HG03571 (cell line): ENCODE results near the gene SLC35F3.
"Not testable (repeated sequence)": the region's sequence is repeated elsewhere in the genome, so short reads cannot be mapped to it uniquely, and the experiment has no call there.

Source experiments
- ATAC-seq: cut with Tn5 transposase; IDR thresholded peaks from one replicate; pipeline ENCODE4 v1.9.1; 2021; ENCODE audit not compliant: unreplicated experiment

The SLC35F3 gene

DNA sequence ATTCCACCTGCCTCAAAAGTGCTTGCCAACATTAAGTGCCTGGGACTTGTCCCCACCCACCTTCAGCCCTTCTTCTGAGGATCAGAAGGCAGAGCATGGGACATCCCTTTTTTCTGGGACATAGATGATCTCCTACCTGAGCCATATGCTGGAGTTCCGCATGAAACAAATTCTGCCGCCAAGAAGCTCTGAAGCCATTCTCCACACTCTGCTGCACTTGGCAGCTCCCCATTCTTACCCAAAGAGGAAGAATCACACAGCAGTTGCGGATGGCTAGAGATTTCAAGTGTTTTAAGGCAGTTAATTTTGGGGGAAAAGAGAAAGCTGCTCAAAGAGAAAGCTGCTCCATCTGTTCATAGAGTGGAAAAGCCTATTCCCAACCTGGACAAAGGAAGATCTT, 271.5 kb downstream of the SLC35F3 start:
- no peak for ATAC-seq

DNA sequence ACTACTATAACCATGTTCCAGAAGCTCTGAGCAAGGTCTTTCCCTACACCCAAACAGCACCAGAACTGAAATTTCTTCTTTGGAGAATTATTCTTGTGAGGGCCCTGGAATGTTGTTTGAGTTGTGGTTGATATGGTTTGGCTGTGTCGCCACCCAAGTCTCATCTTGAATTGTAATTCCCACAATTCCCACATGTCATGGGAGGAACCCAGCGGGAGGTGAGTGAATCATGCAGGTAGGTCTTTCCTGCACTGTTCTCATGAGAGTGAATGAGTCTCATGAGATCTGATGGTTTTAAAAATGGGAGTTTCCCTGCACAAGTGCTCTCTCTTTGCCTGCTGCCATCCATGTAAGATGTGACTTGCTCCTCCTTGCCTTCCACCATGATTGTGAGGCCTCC, 272.4 kb downstream of the SLC35F3 start:
- not testable (repeated sequence) for ATAC-seq

DNA sequence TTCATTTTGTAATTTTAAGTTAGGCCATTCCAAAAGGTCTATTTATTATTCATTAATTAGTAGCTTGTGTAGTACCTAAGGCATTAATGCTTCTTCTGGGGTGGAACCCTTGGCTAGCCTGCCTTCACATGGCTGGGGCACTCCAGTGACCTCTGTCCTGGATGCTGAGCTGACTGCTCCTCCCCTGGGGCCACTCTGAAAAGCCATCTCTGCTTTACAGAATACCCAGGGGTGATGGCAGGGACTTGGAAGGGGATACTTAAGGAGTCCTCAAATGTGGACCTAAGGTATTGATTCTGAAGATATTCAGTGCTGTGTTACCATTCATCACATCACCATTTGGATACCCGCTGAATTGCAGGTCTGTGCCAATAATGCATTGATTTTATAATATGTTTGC, 281.0 kb downstream of the SLC35F3 start:
- no peak for ATAC-seq

DNA sequence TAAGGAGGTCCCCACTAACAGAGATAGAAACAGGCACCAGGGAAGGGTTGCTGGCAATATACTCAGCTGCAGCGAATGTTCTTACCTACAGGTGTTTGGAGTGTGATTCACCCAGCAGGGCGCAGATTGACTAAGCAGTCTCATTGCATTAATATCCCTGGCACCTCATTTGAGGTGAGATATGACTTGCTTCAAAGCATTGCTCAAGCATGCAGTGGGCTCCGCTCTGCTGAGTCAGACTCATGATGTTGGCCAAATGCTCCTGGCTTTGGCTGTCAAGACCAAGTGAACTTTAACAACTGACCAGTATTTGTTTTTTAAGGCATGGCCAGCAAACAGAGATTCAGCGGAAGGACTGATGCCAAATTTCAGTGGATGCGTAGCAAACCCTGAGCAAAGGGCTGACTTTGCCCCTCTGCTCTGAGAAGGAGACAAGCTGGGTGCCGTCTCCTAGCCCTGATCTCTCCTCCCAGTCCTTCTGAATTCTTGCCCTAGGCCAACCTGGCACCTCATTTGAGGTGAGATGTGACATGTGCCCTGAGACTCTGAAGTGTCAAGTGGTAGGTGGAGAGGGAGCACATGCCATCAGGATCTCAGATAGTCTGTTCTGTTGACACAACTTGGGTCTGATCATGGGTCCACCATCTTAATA, 281.7 kb downstream of the SLC35F3 start:
- no peak for ATAC-seq

DNA sequence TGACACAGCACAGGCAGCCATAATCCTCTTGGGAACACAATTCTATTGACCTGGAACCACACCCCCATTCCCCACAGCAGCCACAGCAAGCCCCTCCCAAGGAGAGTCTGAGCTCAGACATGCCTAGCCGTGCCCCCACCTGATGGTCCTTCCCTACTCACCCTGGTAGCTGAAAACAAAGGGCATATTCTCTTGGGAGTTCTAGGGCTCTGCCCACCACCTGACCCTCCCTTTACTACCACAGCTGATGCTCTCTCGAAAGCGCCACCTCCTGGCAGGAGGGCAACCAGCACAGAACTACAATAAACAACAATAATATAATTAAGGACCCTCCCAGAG, 283.9 kb downstream of the SLC35F3 start:
- ATAC-seq = no peak

DNA sequence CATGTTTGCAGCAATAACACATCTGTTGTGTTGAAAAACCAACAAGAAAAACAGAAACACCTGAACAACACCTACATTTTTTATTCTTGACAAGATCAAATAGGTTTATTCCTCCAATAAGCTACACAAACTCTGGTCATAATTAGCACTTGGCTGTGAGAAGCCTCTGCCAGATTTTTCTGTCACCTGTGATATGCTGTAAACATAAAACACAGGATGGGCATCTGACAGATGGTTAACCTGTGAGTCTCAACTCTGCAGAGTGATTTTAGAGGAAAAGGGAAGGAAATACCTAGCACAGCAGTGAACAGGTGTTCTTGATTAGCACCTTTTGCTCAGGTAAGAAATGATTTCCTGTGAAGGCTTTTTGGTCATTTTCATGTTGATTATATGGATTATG, 293.4 kb downstream of the SLC35F3 start:
- no peak for ATAC-seq

DNA sequence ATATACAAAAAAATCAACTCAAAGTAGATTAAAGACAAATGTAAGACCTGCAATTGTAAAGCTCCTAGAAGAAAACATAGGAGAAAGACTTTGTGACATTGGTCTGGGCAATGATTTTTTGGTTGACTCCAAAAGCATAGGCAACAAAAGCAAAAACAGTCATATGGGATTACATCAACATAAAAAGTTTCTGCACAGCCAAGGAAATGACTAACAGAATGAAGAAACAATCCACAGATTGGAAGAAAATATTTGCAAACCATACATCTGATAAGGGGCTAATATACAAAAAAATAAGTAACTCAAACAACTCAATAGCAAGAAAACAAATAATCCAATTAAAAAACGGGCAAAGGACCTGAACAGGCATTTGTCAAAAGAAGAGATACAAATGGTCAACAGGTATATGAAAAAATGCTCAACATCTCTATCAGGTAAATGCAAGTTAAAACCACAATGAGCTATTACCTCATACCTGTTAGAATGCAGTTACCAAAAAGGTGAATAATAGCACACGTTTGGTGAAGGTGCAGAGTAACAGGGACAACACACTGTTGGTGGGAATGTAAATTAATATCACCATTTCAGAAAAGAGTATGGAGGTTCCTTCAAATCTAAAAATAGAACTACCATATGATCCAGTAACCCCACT, 295.1 kb downstream of the SLC35F3 start:
- ATAC-seq = no peak

DNA sequence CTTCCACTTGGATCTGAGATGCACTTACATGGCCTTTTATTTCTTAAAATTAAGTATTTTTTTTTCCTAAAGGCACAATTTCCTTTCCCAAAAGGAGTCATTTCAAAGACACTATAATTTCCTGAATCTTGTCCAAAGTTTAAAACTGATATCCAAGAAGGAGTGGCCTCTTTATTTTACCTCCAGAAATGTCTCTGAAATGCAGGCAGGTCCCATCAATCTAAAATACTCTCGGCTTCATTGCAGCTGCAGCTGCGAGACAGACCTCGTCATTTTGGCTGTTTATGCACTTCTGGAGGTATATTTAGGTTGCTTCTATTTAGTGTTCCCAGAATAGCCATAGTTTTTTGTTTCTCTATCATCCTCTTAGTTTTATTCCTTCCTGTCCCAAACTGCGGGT, 296.1 kb downstream of the SLC35F3 start:
- ATAC-seq = no peak

DNA sequence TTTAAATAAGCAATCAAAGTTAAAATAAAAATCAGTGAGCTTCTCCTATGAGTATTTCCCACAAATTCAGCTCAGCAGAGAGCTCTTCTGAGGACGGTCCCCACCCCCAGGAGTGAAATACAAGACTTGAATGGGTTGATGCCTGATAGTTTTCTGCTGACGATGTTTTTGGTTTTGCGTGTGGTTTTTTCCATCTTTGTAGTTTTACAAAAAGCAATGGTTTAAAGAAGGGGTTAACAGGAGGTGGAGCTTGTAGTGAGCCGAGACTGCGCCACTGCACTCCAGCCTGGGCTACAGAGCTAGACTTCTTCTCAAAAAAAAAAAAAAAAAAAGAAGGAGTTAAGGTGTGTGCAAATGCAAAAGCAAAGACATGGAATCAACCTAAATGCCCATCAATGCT, 297.1 kb downstream of the SLC35F3 start:
- ATAC-seq = no peak

DNA sequence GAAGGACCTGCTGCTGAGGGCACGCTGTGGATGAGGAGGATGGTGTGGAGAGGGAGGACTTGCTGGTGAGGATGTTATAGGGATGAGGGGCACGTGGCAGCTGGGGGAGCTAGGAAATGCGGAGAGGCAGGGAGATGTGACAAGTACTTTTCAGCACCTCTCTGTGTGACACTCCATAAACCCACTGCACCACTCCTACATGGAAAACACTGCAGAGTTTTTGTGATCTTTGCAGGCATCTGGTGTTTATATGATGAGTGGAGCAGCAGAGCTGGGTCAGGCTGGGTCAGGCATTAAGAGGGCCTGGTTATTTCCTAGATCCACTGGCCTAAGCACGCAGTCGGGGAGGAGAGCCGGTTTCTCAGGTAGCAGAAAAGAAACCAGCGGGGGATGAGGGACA, 301.5 kb downstream of the SLC35F3 start:
- no peak for ATAC-seq

DNA sequence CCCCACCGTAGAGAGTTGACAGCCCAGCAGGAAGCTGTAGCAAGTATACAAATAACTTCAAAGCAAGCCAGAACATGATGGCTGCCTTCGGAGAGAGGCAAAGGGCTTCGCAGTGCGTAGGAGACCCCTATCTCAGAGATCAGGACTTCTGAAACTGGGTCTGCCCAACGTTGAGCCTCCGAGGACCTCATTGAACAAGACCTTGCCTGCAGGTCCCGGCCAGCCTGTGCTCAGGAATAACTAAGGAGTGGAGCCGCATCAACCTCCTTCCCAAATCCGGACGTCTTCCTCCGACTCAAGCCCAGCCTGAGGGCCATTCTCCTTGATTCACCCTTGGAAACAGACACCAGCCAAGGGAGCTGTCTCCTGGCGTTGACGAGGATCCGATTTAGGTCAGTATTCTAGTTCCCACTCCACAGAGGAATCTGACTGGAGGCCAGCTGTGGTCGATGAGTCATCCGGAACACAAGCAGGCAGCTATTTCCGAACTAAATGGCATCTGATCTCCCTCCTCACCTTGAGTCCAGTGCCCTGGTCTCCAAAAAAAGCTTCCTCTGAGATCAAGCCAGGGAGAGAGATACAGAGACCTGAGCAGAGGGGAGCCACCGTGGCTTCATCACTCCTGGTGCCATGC, 302.3 kb downstream of the SLC35F3 start:
- ATAC-seq = no peak

DNA sequence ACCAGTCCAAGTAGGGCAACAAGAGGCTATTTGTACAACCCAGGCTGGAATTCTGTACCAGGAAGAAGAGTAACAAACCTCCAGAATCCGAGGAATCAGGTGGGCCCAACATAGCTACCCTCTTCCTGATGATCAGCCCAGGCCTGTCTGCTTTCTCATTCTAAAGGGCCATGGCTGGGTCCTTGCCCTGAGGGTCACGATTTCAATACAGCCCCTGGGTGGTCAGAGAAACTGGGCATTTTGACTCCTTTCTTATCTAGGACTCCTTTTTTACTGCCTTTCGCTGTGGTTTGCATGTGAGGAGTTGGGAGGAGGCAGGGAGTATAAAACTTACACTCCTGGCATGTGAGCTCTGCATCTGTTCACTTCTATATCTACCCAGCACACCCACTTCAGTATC, 303.9 kb downstream of the SLC35F3 start:
- no peak for ATAC-seq

DNA sequence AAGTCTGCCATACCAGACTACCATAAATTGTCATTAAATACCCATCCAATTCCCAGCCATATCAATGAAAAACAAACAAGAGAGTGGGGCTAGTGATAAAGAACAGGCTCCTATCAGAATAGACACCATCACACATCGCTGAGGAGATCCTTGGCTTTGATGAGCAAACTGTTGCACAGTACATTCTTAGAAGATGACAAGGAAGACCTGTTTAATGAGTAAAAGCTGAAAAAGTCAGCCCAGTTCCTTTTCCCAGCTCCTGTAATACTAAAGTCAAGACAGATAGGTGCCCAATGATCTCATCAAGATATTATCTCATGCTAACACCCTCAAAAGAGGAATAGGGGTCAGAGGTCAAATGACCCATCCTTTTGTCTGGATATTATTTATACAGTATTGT, 304.3 kb downstream of the SLC35F3 start:
- ATAC-seq = no peak

DNA sequence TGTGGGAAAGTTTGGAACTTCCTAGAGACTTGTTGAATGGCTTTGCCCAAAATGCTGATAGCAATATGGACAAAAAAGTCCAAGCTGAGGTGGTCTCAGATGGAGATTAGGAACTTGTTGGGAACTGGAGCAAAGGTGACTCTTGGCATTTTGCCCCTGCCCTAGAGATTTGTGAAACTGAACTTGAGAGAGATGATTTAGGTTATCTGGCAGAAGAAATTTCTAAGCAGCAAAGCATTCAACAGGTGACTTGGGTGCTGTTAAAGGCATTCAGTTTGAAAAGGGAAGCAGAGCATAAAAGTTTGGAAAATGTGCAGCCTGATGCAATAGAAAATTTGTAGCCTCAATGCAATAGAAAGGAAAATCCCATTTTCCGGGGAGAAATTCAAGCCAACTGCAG, 306.0 kb downstream of the SLC35F3 start:
- ATAC-seq = not testable (repeated sequence)

DNA sequence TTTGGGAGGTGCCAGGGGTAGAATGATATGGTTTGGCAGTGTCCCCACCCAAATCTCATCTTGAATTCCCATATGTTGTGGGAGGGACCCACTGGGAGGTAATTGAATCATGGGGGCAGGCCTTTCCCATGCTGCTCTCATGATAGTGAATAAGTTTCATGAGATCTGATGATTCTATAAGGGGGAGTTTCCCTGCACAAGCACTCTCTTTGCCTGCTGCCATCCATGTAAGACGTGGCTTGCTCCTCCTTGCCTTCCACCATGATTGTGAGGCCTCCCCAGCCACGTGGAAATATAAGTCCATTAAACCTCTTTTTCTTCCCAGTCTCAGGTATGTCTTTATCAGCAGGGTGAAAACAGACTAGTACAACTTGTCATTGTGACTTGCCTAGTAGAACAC, 307.4 kb downstream of the SLC35F3 start:
- ATAC-seq = not testable (repeated sequence)

DNA sequence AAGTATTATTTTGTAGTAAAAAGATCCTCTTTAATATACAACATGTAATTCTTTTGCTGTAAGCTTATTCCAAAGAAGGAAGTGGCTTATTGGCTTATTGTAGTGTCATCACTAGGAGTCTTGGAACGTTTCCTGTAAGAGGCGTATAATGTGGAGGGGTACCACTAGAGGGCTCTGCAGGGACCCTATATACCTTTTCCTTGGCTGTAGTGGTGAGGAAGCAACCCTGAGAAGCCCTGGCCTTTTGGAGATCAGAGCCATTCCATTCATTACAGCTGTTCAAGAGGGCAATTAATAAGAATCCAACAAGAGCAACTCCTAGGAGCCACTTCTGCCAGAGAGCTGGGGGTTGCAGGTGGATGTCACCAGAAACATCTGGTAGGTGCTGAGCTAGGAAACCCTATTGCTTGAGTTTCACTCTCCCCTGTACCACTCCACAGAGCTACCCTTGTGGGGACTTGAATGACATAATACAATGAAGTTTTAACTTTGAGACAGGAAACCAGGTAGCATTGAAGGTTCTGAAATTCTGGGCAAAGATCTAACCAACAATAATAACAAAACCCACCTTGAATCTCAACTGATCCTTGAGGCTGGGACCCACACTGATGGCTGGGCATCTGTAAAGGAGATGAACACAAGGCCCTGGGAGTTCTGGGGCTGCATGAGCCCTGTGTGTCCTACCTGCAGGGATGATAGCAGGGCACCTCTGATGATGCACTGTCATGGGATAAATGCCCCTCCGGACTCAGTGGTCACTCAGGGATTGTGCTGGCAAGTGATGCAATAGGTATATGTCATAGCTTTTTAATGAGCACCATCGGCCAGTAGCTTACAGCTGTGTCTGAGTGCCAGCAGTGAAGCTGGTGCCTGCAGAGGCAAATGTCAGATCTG, 308.5 kb downstream of the SLC35F3 start:
- peak; percentile 42 for ATAC-seq

DNA sequence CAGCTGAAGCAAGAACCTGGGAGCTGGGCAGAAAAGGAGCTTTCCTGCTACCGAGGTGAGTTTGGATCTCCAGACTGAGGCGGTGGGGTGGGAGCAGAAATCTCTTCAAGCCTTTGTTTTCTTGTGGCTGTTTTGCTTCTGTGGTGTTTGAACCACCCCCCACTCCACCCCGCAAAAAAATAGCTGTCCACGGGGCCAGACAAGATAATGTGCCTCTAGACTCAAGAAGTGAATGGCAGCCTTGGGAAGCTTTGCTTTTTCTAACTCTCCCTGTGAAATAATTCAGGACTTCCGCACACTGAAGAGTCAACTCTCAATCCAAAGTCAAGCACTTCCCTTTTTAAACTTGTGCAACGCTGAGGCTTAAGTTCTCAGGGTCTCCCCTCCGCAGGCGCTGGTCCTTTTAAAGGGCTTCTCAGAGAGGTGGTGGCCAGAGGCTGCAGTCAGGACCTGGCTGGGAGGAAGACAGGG, 309.2 kb downstream of the SLC35F3 start:
- no peak for ATAC-seq

DNA sequence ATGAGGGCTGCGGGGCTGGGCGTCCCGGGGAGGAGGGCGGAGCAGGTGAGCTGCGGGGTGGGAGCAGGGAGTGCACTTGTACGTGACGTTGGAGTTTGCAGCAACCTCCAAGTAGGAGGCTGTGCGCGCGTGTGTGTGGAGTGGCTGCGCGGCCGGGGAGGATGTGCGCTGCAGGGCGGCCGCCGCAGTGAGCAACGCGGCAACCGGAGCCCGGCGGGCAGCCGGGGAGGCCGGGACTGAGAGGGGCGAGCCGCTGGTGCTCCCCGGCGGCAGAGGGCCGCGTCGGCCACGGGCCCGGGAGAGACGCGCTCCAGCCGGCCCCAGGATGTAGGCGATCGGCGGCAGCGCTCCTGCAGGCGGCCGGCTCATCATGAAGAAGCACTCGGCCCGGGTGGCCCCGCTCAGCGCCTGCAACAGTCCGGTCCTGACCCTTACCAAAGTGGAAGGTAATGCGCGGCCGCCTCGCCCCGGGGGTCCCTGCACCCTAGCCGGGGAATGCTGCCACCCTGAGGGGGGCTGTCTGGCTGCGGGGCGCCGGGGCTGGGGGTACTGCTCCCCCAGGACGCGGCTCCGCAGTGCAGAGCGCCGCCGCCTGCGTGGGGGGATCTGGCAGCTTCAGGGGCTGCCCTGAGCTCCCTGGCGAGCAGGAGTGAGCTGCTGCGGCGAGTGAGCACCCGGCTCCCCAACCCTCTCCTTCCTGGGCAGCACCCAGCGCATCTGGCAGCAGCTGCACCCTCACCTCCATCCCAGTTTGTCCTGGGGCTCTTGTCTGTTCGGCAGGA, 309.8 kb downstream of the SLC35F3 start:
- ATAC-seq = peak; percentile 45

DNA sequence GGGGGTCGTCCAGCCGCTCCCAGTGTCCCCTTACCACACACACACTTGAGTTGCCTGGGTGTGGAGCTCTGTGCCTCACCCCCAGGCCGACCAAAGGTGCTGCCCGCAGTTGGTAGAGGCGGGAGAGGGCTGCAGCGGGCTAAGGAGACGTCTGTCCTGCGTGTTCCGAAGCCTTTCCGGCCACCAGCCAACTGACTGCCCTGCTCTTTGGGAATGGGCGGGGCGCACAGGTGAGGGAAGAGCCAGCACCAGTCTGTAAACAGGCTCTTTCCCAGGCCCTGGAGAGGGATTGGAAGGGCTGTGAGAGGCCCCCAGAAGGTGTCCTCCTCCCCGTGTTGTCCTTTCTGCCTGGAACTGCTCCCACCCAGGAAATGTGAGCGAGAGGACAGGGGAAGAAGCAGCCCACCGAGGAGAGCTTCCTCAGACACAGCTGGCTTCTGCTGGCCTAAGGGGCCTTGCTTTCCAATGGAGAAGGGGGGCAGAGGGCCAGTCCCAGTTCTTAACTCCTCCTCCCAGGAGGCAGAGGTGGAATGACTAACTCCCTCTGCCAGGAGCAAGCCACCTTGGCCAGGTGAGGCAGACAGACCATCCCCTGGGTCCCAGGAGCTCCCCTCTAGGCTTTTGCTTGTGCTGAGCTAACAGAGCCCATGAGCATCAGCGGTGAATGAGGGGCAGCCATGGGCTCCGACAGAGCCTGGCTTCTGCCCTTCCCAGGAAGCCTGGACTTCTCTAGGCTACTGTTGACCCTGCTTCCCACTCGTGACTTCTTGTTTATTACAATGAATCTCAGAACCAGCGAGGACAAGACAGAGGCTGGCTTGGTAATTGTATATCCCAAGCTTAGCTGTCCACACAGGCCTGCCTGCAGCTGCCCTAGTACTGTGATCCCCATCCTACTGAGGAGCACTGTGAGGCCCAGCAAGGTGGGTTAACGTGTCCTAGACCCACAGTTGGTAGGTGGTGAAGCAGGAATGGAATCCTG, 310.7 kb downstream of the SLC35F3 start:
- ATAC-seq = no peak
